GM18951 (cell line): ENCODE data around the gene FOXR1.
A peak's percentile ranks its signal among the peaks of the same experiment; 100 is the strongest.

Experiments used
- POLR2A ChIP-seq: IDR thresholded peaks from 4 replicates; pipeline ENCODE4 v1.6.1; 2011; ENCODE audit warnings: mild to moderate bottlenecking; ENCODE audit not compliant: insufficient read length, insufficient read depth; ENCODE audit errors: extremely low read depth
- in situ Hi-C: fragments of 300-500 bp; cut with MboI; formaldehyde crosslinking; loops from one replicate; pipeline ENCODE4 v1.12.0; 2022; ENCODE audit warnings: low sequenced_read_pairs, mixed read lengths, inconsistent platforms; ENCODE audit not compliant: unreplicated experiment

Gene FOXR1

GRCh38 chr11:118971646-118972045, at the start of gene FOXR1:
Gene FOXR1 (plus strand): TSS chr11:118971761. CDS start chr11:118971932, 171 bp downstream.
- TF ChIP-seq POLR2A = no peak
- in situ Hi-C loops = no loop called here

- in situ Hi-C loops = no loop called here
- no peak for TF ChIP-seq POLR2A
Observed at GRCh38 chr11:118921929-118922744, 49.4 kb upstream of the FOXR1 start.

- in situ Hi-C loops = no loop called here
- no peak for TF ChIP-seq POLR2A
Observed at GRCh38 chr11:118922745-118923627, 48.6 kb upstream of the FOXR1 start.

GRCh38 chr11:118923721-118924587, 47.6 kb upstream of the FOXR1 start:
- TF ChIP-seq POLR2A = no peak
- in situ Hi-C loops = no loop called here

GRCh38 chr11:118924591-118925585, 46.7 kb upstream of the FOXR1 start:
- in situ Hi-C loops = loop anchor here (25.0 kb wide), 1 partner anchor 238 kb away; the partner anchor contains the start of gene TREH
- no peak for TF ChIP-seq POLR2A

- in situ Hi-C loops = loop anchor here (25.0 kb wide), 1 partner anchor 240 kb away; the partner anchor contains the start of gene TREH
Observed at GRCh38 chr11:118927554-118928100, 43.9 kb upstream of the FOXR1 start.

GRCh38 chr11:118928101-118928869, 43.3 kb upstream of the FOXR1 start:
- in situ Hi-C loops = loop anchor here (25.0 kb wide), 1 partner anchor 241 kb away; the partner anchor contains the start of gene TREH
- no peak for TF ChIP-seq POLR2A

More at GRCh38 chr11:118927554-118928100, 43.9 kb upstream of the FOXR1 start:
- no peak for TF ChIP-seq POLR2A

- in situ Hi-C loops = loop anchor here (25.0 kb wide), 1 partner anchor 242 kb away; the partner anchor contains the start of gene TREH
- TF ChIP-seq POLR2A = no peak
Observed at GRCh38 chr11:118928870-118929500, 42.6 kb upstream of the FOXR1 start.

- no peak for TF ChIP-seq POLR2A
- in situ Hi-C loops = loop anchor here (25.0 kb wide), 1 partner anchor 242 kb away; the partner anchor contains the start of gene TREH
Observed at GRCh38 chr11:118929501-118930093, 42.0 kb upstream of the FOXR1 start.

- TF ChIP-seq POLR2A = peak; percentile 25
- in situ Hi-C loops = loop anchor here (25.0 kb wide), 1 partner anchor 243 kb away; the partner anchor contains the start of gene TREH
Observed at GRCh38 chr11:118930094-118930712, 41.4 kb upstream of the FOXR1 start.
